Left forelimb (tissue), 1 donor: ENCODE data around the gene MSX1.

Experiments used
- DNase-seq: peaks from one replicate; pipeline ENCODE4 v3.0.0-alpha.2; 2018; ENCODE audit warnings: low spot score

The MSX1 gene

GRCh38 chr4:4913147-4913561 lies 53.7 kb downstream of the MSX1 start:
- DNase-seq = no peak
